H1 (cell line): ENCODE data around the gene GAS2L1. TPM values are rescaled to one million over a fixed set of nuclear protein-coding genes. Genes with fewer than 3 reads are reported as not detected.

ENCODE experiments used
- ATF3 ChIP-seq: IDR thresholded peaks from 2 replicates; pipeline ENCODE4 v1.6.1; 2011; ENCODE audit warnings: low read depth, mild to moderate bottlenecking, low read length; ENCODE audit not compliant: insufficient read depth
- BCL11A ChIP-seq, 2 experiments: IDR thresholded peaks; one replicate each; pipeline ENCODE4 v1.6.1; 2011; ENCODE audit warnings: low read depth in 2 of 2, low read length in 2 of 2, mild to moderate bottlenecking in 2 of 2
- HDAC2 ChIP-seq, 2 experiments: fragments of 300-600 bp in 1 of 2; sonication (generic) in 1 of 2; IDR thresholded peaks; 2 replicates each; pipeline ENCODE4 v1.6.1; 2011 to 2012; ENCODE audit warnings: low read depth in 2 of 2, low read length in 2 of 2, mild to moderate bottlenecking in 2 of 2, moderate library complexity in 2 of 2, borderline replicate concordance in 1 of 2, inconsistent platforms in 1 of 2
- MAX ChIP-seq: IDR thresholded peaks from 2 replicates; pipeline ENCODE4 v1.6.1; 2012; ENCODE audit warnings: inconsistent platforms
- NANOG ChIP-seq: IDR thresholded peaks from 2 replicates; pipeline ENCODE4 v1.6.1; 2011; ENCODE audit warnings: low read length, low read depth, mild to moderate bottlenecking, inconsistent platforms; ENCODE audit not compliant: insufficient read depth, poor library complexity, severe bottlenecking
- POLR2A ChIP-seq, 2 experiments: IDR thresholded peaks; 1 replicate in 1 of 2; 2 replicates in 1 of 2; pipeline ENCODE4 v1.6.1; 2011; ENCODE audit warnings: low read depth in 2 of 2, low read length in 2 of 2, mild to moderate bottlenecking in 2 of 2; ENCODE audit errors: control extremely low read depth in 1 of 2
- RXRA ChIP-seq: IDR thresholded peaks from 2 replicates; pipeline ENCODE4 v1.6.1; 2011; ENCODE audit warnings: low read depth, mild to moderate bottlenecking, low read length, moderate library complexity; ENCODE audit not compliant: insufficient read depth
- TEAD4 ChIP-seq: IDR thresholded peaks from 2 replicates; pipeline ENCODE4 v1.6.1; 2012; ENCODE audit warnings: low read depth, low read length, inconsistent platforms, mixed read lengths
- polyA plus RNA-seq, 7 experiments: library from polyadenylated mRNA; depleted of rRNA in 3 of 7; stranded (reverse) in 5 of 7; unstranded in 2 of 7; fragments of >200 nt in 5 of 7; fragments of 200-250 nt in 2 of 7; gene quantifications; 1 replicate in 5 of 7; 2 replicates in 1 of 7; 4 replicates in 1 of 7; pipeline versions ENCODE4 v1.2.1 to v1.2.3, GENCODE V29; 2011 to 2013; ENCODE audit warnings: missing spikeins in 2 of 7, mixed read lengths in 2 of 7
- total RNA-seq: library from RNA; stranded (reverse); fragmentation: NEBNext Ultra II Directional; extraction: Animal tissue kit (Norgen Biotek cat#: 25700); gene quantifications from 2 replicates; pipeline ENCODE4 v1.2.1, GENCODE V29; 2021
- TF ChIP-seq, protein P1 (sequence below): IDR thresholded peaks from 2 replicates; pipeline ENCODE4 v1.6.1; 2012; ENCODE audit warnings: inconsistent platforms

Gene GAS2L1
- total and polyA plus RNA-seq, 2 of the 8 experiments (the other 6 are each of a cell fraction or from before 2014, with no cell fraction given), result 3.6 to 10.1 TPM

DNA sequence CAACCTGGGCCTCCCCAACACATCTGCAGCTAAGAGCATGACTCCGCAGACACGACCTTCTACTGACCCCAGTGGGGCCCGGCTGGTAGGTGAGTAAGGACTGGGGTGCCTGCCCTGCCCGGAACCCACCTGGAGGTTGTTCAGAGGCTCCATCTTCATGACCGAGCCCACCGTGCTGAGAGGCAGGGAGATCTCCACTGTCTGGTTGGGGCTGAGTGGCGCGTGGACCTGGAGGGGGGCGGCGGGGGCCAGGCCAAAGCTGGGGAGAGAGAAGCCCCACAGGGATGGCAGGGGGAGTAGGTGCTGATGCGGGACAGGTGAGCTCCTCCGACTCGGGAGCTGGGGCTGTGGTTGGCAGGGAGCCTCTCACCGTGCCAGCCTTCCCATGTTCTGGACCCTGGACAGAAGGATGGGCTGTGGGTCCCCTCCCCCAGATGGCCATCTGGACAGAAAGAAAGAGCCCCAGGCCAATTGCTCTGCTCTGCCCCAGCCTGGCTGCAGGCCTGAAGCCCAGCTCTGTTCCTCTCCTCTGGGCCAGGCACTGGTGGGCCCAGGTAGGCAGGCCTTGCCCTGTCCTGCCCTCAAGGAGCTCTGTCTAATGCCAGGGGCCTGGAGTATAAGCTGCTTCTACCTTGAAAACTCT lies 25.3 kb downstream of the GAS2L1 start (continued):
- TF ChIP-seq POLR2A (IDR thresholded peaks at IDR 0.05; ENCODE audit: control extremely low read depth in 1 of 2, low read depth in 2 of 2, low read length in 2 of 2) (no peak), NANOG (no peak), ATF3 (no peak), TEAD4 (no peak), BCL11A (IDR thresholded peaks at IDR 0.05; ENCODE audit: low read depth in 2 of 2, low read length in 2 of 2) (no peak), HDAC2 (IDR thresholded peaks at IDR 0.05; ENCODE audit: borderline replicate concordance in 1 of 2, low read depth in 2 of 2, low read length in 2 of 2) (no peak), RXRA (no peak), MAX (no peak)
- TF ChIP-seq, protein P1, sequence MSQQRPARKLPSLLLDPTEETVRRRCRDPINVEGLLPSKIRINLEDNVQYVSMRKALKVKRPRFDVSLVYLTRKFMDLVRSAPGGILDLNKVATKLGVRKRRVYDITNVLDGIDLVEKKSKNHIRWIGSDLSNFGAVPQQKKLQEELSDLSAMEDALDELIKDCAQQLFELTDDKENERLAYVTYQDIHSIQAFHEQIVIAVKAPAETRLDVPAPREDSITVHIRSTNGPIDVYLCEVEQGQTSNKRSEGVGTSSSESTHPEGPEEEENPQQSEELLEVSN, result no peak
